ENCODE results near the gene MOB2. TPM values are rescaled to one million over a fixed set of nuclear protein-coding genes. Genes with fewer than 3 reads are reported as not detected.

The MOB2 gene
- polyA plus RNA-seq, 10 donors = 20.2 to 26.1 (median 22.6) TPM

DNA sequence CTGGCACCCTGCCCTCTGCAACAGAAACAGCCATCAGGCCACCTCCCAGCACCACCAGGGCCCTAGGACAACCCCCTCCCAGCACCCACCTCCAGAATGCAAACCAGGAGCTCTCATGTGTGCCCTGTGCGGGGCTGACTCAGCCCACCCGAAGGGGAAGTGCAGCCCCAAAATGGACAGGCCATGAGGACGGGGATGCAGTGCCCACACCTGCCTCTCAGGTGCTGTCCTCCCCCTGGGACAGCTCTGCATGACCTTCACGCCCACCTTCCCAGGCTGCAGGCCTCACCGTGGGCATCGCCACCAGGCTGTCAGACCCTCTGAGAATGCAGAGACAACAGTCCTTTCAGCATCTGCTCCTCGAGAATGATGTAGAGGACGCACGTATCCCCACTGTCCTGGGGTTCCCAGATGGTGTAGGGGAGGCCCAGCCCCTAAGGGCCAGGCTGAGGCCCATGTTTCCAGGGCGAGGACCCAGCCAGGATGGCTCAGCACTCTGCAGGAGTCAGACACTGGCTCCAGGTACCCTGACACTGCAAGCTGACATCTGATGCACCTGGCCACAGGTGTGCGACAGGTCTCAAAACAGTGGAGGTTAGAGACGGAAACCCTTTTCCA is 13.5 kb downstream of the MOB2 start:
- DNase-seq = no peak

GRCh38 chr11:1472180-1473005 is 14.2 kb downstream of the MOB2 start:
- DNase-seq = no peak

GRCh38 chr11:1471736-1472135 is 14.8 kb downstream of the MOB2 start:
- DNase-seq = no peak

DNA sequence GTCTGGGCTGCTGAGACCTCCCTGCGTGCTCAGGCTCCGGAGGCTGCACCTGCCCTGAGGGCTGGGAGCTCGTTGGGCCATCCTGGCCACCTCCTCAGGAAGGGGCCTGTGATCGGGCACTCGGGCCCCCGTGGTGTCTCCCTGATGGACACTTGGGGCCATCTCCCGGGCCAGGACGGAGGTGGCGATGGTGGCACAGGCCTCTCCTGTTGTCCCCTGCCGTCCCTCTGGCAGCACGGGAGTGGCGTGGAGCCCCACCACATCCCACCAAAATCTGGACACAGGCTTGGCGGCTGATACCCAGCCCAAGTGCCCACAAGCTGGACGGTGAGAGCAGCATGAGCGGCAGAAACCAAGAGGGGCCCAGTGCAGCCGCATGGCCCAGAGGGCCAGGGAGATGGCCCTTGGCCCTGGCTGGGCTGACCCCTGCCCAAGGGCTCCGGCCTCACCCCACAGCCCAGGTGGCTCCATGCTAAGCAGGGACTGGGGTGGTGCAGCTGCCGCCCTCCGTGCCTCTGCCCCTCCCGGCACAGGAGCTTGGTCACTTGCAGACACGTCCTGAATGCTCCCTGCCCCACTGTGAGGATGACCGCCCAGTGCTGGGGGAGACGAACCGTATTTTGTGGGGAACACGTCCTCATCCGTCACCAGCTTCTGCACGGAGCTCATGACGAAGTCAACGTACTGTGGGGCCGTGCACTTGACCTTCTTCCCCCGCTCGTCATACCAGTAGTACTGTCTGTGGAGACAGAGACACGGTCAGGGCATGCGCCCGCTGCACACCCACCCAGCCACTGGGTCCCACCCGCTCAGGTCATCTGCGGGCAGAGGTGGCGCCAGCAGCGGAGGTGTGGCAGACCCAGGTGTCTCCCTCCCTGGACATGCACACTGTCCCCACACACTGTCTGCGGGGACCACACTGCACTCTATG is 15.6 kb downstream of the MOB2 start:
- DNase-seq = no peak

- DNase-seq = no peak
These were observed 16.5 kb downstream of the MOB2 start for GRCh38 chr11:1469911-1470680.

GRCh38 chr11:1469287-1469910 is 17.2 kb downstream of the MOB2 start:
- no peak for DNase-seq

GRCh38 chr11:1468473-1469066 is 18.0 kb downstream of the MOB2 start:
- DNase-seq = no peak

- no peak for DNase-seq
These were observed 18.6 kb downstream of the MOB2 start for GRCh38 chr11:1468002-1468401.

- no peak for DNase-seq
These were observed 19.3 kb downstream of the MOB2 start for GRCh38 chr11:1467270-1467669.

- no peak for DNase-seq
These were observed 19.8 kb downstream of the MOB2 start for GRCh38 chr11:1466784-1467183.

DNA sequence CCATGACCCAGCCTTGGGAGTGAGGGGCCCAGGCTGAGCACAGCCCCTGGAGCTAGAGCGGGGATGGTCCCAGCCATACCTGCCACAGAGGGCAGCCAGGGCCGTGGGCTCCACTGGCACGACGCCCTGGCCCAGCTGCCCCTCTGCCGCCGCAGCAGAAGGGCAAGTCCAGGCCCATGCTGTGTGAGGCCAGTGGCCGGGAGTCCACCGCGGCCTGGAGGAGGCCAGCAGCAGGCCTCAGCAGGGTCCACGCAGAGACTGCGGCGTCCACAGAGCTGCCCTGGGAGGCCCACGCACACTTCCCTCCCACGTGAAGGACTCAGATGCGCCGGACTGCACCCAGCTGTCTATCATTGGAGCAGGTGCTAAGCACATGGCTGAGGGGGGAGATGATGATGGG is 23.5 kb downstream of the MOB2 start:
- no peak for DNase-seq

- no peak for DNase-seq
These were observed 23.9 kb downstream of the MOB2 start for GRCh38 chr11:1462698-1462975.

DNA sequence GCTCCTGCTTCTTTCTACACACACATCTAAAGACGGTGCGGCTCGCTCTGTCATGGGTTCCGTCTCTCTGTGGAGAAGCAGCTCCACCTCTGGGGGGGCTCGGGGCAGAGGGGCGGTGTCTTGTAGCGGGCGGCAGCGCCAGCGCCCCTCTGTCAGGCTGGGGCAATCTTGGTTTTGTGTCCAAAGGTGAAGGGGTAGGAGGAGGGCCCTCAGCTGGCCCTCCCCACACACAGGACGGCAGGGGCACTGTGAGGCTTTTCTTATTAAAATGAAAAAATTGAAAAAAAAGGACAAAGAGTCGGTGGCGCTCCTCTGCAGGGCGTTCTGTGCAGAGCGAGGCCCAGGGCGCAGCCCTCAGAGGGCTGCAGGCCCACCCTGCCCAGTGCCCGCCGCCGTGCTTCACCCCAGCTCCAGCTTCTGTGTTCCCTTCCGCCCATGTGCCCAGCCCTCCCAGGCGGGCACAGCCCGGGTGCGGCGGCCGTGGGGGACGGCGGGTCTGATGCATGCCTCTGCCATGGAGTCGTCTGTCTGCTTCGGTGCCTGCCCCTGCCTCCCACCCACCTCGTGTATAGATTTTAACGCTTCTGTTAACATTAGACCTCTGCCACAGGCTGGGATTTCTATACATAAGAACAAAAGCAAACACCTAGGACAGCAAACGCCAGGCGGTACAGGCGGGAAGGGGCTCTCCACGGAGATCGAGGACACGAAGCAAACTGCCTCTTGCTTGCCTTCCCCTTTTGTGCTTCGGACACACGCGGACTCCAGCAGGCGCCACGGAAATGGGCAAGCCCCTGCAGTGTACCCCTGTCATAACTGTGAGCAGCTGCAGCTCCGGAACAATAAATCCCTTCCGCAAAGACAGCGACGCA is 24.5 kb downstream of the MOB2 start:
- no peak for DNase-seq

DNA sequence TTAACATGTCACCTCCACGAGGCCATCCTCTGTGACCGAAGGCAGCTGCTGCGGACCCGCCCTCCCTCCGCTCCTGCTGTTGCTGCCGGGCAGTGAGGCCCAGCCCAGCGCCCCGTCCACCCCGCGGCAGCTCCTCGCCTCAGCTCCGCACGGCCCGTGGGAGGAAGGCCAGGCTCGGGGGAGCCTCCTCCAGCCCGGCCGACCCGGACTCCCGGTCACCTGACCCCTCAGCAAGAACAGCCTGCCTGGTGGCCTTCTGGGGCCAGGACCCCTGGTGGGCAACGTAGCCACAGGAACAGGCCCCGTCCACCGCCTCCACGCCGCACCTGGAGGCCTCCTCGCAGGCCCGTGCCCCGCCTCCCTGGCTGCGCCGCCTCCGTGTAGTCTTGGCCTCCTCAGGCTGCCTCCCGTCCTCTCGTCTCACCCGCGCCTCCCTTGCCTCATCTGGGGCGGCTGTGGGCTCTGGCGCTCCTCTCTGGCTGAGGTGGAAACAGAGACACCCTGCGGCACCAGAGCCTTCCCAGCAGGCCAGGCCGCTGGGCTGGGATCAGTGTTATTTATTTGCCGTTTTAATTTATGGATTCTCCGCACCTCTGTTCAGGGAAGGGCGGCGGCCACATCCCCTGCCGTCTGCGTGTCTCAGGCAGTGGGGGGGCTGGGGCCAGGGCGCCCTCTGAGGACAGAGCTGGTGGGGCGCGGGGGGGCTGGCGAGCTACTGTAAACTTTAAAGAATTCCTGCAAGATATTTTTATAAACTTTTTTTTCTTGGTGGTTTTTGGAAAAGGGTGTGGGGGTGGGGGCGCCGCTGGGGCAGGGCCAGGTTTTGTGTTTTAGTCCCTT is 25.4 kb downstream of the MOB2 start:
- DNase-seq = no peak

DNA sequence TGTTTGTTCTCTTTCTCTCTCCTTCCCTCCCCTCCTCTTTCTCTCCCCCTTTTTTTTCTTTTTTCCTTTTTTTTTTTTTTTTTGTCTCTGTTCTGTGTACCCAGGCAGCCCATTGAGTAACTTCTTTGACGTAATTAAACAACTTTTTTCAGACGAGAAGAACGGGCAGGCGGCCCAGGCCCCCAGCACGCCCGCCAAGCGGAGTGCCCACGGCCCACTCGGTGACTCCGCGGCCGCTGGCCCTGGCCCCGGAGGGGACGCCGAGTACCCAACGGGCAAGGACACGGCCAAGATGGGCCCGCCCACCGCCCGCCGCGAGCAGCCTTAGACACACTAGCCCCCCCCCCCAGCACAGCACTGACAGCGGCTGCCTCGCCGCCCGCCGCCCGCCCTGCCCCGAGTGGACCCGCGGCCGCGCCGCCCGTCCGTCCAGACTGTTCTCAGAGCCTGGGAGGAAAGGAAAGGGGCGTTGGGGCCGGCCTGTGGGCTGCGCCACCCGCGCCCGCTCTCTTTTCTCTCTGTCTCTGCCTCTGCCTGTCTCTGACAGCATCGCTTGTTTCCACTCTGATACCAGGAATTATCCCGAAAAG is 26.1 kb downstream of the MOB2 start:
- no peak for DNase-seq

DNA sequence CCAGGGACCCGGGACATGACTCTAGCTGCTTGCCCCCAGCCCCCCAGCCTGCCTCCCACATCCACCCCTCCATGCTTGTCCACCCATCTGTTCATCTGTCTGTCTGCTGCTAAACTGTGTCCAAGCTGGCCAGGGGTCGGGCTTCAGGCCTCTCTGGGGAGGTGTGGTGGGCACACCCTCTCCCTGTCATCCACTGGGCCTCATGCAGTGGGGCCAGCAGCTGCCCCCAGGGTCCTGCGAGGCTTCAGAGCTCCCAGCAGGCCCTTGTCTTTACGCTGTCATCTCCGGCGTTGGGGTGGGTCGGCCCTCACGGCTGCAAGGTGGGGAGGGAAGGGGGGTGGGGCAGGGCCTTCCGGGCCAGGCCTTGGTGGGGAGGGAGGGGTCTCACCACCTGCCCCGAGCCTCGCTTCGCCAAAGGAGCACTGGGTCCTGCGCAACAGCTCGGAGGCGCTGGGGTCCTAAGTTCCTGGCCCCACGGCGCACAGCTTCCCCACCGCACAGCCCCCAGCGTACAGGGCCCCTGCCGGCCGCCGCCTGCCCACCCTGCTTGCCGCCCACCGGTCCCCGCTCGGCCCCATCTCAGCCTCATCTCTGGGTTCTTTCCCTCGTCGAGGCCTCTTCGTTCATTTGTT is 26.7 kb downstream of the MOB2 start:
- no peak for DNase-seq

GRCh38 chr11:1459219-1459575 is 27.4 kb downstream of the MOB2 start:
- no peak for DNase-seq

All from muscle of back (tissue), 11 donors.